M059J (cell line): ENCODE data around the gene NR5A1. TPM values are rescaled to one million over a fixed set of nuclear protein-coding genes. Genes with fewer than 3 reads are reported as not detected.

ENCODE experiments used
- DNase-seq: peaks from one replicate; pipeline ENCODE4 v3.0.0-alpha.2; 2012; ENCODE audit warnings: low read depth
- total RNA-seq: library from RNA; depleted of rRNA; stranded (reverse); fragments of >200 nt; shearing (Covaris generic); gene quantifications from 2 replicates; pipeline ENCODE4 v1.2.3, GENCODE V29; 2014

Gene NR5A1
- total RNA-seq, 1 experiment from 2014 or later: 0.02 TPM

DNA sequence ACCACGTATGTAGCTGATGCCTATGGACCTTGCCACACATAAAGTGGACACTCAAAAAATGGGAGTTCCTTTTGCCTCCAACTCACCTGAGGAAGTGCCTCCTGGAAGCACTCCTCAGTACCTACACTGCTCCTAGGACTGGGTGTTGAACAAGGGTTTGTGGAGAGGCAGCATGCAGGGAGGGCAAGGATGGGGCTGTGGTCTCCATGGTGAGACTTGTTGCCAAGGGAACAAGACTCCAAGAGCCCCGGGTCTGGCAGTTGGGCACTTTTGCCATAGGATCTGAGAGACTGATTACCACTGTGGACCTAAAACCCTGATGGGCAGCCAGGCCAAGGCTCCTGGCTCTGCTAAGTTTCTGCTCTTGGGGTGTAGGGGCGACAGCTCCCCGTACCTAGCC is 6.9 kb upstream of the NR5A1 start:
- no peak for DNase-seq

DNA sequence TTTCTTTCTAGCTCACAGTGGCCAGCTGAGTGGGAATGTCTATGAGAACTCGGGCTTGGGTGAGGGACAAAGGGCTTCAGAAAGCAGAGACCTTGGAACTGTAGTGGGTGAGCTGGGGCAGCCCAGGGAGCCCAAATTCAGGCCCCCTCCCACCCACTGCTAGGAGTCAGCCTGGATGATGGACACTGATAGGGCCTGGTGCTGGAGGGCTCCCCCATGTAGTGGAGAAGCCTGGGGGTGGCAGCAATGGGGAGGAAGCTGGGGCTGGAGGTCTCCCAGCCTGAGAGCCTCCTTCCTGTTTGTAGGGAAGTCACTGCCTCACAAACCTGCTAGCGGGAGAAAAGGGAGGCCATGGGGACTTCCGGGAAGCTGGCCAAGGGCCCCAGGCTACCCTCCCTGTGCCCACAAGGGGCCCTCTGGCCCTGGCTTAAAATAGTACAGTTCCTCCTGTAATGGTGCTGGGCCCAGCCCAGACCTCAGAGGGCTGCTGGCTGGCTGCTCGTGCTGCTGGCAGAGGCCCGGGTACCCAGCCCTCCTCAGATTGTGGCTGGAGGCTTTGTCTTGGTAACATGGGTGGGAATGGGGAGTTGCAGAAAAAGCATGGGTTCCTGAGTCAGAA is 6.3 kb upstream of the NR5A1 start:
- DNase-seq: peak; percentile 73

DNA sequence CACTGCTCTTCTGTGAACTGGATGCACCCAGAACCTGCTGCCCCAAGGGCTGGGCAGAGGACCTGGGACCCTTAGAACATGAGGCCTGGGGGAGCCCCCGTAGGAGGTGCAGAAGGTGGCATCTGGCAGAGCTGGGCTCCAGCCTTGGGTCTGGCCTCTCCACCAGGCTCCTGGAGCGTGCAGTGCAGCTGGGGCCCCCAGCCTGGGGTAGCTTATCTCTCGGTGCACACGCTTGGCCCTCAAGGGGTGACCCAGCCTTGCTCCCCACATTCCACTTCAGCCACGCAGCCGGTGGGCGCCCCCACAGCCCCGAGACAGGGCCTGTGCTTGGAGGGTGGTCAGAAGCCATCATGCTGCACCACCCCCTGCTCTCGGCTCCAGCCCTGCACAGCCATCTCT is 5.6 kb upstream of the NR5A1 start:
- no peak for DNase-seq

DNA sequence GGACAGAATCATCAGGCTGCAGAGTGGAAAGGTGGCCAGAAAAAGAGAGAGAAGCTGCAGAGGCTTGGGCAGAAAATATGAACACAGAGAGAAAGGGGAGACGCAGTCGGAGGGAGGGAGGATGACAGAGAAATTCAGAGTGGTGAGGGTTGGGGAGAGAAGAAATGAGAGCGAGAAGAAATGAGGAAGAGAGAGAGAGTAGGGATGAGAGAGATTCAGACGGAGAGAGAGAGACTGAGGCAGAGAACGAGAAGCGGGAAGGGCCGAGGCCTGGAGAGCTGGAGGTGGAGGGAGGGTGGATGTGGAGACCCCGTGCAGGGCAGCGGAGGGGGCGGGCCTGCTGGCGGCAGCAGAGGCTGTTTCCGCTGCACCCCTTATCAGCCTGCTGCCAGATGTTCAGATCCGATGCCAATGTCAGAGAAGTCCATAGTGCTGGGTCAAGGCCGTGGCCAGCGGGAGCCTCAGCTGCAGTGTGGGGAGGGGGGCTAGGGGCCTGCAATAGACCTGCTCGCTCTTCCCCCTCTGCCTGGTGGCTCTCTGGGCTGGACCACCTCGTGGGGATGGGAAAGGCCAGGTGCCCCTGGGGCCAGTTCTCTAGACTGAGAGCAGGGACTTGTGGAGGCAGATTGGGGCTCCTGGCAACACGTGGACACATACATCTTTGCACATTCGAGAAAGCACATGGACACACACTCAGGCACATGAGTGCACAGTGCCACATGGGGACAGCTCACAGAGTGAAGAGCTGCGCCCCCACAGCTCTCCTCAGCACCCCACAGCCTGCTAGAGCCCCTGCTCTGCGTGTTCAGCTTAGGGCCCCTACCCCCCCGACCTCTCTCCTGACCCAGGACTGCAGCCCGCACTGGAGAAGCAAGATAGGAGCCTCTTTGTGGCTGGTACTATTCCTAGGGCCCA is 4.9 kb upstream of the NR5A1 start:
- no peak for DNase-seq

DNA sequence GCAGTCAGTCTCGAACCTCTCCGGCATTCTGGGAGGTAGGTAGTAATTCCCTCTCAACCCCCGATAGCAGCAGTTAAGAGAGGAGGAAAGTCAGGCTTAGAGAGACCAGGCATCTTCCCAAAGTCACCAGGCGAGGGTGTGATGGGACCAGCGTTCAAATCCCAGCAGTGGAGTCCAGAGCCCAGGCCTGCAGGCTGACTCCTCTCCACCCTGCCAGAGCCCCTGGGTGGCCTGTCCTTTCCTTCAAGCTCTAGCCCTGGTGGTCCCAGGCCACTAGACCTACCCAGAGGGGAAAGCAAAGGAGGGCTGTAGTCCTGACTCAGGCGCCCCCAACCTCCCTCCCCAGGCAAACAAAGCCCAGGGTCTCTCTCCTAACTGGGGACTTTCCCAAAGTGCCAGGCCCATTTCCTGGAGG is 4.2 kb upstream of the NR5A1 start:
- peak; percentile 41 for DNase-seq

DNA sequence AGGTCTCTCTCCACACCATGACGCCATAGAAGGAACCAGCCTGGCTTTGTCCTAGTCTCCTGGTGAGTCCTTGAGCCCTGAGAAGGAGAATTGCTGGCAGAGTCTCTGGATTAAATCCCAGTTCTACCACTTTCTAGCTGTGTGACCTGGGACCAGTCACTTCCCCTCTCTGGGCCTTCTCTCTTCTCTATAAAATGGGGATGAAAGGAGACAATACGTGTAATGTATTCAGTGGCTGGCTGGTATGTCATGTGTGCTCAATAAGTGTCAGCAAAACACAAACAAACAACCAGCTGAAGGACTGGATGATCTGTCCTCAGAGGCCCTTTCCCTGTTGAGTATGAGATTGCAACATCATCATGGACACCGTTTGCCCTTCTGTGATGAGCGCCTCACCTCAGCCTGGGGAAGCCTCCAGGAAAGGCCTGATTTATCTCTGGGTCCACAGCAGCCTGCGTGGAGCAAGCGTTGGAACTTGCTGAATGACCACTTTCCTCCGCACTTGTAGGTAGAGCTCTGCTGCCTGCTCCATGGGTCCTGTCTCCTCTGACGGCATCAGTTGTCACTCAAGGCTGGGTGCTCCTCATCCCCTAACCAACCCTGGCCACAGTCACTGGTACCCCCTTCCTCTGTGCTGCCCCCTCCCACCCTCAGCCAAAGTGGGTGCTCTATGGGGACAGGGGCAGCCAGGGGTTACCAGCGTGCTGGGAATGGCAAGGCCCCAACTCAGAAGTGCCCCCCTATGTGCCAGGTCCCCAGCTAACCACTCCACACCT is 3.6 kb upstream of the NR5A1 start:
- DNase-seq: peak; percentile 46

DNA sequence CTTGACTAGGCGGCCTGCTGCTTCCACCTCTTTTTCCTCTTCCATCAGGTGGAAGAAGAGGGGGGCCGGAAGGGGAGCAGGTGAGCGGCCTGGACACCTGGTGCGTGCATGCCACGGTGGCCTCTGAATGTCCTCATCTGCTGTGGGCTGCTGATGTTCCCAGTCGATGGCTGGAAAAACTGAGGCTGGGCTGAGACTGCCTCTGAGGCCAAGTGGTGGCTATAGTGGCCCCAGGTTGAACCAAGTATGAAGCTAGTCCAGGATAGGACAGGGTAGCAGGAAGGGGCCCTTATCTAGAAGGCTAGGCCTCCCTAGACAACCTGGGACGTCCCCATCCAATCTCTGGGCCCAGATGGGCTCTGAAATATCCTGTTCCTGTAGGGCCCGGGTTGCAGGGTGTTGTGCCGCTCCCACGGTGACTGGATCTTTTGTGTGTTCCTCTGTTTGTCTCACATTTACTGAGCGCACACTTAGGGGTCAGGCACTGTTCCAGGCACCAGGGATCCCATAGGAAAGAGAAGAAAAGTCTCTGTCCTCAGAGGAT is 753 bp upstream of the NR5A1 start:
- no peak for DNase-seq

DNA sequence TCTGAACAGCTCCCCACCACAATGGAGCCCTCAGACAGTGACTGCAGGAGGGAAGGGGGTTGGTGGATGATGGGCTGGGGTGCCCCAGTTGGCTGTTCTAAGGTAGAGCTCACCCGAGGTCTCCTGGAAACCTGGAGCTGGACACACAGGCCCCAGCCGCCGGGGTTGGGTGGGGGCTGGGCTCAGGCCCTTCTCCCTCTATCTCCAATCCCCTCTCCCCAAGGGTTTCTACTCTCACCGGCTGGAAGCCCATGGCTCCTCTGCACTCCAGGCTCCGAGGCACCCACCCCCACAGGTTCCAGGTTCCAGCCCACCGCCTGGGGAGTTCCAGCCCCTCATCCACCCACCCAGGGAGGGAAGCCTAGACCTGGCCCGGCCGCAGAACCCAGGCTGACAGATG is 766 bp downstream of the NR5A1 start:
- no peak for DNase-seq

DNA sequence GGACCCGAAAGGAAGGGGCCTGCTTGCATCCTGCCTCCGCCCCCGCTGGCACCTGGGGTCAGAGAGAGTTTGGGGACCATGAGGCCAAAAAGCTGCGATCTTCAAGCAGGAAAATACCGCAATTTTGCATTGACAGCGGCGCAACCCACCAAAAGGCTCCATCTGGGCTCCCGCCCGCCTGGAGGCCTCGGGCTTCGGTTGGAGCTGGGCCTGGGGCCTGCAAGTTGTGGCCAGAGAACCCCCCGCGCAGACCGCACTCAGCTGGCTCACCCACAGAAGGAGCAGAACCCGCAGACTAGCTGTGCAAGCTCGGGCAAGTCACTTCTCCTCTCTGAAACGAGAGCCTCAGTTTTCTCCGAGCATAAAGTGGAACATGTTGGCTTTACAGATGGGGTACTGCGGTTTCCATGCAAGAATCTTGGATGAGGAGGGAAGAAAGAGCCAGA is 1.3 kb downstream of the NR5A1 start:
- no peak for DNase-seq

DNA sequence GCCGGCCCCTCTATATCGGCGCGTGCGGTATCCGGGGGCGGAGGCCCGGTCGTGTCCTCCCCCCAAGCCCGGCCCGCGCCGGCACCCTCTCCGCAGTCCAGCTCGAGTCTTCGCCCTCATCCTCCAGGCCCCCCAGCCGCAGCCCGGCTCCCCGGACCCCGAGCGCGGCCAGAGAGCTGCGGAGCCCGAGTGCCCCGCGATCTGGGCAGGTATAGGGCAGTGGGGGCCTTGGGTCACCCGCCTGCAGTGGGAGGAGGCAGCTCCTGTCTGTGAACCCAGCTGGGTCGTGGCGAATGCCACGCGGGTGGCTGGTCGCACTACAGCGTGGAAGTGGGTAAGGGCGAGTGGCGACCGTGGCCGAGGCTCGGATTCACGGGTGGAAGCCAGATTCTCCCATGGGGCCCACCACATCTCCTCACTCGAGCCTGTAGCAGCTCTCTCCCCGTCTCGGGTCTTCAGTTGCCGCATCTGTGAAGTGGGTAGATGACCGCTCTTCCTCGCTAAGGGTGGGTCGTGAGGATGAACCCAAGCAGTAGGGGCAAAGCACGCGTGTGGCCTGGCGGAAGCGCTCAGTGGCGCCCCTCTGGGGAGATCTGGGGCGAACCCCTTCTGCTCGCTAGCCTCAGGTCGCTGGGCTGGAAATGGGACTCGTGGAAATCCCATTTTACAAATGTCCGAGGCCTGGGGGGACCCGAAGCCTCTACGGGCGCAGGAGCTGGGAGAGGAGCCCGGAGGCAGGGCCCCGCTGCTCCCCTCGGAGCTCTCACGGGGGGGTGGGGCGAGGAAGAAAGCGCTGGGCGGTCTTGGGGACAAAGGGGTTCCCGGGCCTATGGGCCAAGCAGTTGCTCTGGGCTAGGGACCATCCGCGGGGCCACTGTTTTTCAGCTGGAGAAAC is 1.9 kb downstream of the NR5A1 start:
- no peak for DNase-seq

DNA sequence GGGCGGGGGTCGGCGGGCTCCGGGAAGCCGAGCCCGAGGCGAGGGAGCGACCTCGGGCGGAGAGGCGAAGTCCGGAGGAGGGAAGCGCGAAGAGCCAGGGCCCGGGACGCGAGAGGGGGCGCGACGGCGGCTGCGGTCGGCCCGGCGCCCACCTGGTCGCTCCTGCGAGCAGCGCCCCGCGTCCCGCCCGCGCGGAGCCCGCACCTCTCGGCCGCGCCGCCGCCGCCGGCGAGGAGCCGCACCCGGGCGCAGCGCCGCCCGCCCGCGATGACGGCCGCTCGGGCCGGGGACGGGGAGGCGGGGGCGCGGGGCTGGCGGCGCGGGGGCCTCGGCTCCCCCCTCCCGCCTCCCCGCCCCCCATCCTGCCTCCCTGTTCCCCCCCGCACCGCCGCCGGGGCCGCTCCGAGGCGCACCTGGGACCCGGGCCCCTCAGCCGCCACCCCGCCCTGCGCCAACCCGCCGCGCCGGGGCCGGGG is 2.6 kb downstream of the NR5A1 start:
- DNase-seq: no peak

DNA sequence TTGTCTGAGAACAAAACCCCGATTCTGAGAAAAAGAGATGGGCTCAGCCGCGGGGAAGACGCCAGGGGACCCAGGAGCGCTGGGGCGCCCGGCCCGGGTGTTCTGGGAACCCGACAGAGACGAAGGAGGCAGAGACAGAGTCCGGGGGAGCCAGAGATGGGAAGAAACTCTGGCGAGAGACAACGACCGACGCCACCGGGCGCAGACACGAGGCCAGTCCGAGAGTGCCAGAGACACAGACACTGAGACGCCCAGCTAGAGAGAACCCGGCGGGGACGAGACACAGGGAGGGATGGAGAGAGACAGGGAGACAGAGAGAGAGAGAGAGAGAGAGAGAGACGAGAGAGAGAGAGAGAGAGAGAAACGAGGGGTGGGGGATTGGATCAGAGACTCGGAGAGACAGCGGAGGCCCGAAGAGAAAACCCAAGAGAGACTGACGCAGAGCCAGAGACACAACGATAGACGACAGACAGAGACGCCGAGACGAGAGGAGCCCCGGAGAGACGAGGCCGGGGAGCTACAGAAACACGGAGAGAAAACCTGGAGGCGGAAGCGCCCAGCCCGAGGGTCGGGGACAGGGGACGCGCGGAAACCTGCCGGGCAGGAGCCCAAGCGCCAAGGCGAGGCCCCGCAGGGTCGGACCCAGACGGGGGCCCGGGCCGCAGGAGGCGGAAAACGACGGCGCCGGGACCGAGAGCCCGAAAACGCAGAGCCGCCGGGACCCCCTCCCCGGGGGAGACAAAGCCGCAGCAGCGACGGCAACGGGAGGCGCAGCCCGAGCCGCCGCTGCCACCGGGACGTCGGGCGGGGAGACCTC is 3.3 kb downstream of the NR5A1 start:
- DNase-seq: no peak

DNA sequence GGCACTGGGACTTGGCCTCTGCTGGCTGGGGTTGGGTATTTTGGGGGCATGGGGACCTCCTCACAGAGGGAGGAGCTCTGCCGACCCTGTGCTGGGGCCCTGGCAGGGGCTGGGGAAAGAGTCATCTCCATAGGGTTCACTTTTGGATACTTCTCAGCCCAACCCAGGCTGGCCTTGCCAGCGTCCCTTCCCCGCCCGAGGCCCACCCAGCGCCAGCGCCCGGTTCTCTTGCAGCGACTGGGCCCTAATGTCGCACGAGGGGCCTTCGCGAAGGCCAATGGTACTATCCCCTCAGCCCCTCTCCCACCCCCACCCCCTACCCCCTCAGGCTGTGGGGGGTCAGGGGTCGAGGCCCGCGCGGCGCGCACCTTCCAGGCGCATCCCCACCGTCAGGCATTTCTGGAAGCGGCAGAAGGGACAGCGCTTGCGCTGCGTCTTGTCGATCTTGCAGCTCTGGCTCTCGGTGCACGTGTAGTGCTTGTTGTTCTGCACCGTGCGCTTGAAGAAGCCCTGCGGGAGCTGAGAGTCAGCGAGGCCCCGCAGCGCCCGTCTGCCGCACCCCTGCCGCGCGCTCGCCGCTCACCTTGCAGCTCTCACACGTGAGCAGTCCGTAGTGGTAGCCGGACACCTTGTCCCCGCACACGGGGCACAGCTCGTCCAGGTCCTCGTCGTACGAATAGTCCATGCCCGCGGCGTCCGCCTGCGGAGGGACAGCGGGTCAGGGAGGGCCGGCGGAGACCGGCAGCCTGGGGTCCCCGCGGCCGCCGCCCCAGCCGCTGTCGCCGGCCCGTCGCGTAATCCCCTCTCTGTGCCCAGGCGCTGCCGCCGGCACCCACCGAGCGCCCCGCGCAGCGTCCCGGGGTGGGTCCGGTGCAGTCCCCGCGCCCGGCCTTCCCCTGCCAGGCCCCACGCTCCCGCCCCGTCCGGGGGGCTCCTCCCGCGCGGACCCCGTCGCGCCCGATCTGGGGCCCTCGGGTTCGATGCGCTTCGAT is 4.2 kb downstream of the NR5A1 start:
- DNase-seq: no peak

DNA sequence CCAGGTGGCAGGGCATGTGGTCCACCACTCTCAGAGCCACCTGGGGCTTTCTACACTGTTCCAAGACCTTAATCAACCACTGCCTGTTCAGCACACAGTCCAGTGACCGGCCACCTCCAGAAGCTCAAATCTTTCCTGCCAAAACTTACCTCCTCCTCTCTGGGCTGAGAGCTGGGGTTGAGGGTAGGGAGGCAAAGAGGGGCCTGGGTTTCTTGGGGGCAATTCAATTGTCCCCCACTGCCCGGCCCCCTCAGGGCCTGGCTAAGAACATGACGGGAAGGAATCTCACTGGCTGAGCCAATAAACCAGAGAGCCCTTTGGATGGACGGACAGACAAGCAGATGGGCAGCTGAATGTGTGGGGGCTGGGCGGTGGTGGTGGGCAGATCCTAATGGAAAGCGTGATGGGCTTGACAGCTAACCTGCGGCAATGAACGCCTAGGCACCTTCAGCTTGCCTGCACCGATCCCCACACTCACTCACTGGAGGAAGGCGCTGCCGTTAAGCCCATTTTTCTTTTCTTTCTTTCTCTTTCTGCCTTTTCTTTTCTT is 5.4 kb downstream of the NR5A1 start:
- no peak for DNase-seq

DNA sequence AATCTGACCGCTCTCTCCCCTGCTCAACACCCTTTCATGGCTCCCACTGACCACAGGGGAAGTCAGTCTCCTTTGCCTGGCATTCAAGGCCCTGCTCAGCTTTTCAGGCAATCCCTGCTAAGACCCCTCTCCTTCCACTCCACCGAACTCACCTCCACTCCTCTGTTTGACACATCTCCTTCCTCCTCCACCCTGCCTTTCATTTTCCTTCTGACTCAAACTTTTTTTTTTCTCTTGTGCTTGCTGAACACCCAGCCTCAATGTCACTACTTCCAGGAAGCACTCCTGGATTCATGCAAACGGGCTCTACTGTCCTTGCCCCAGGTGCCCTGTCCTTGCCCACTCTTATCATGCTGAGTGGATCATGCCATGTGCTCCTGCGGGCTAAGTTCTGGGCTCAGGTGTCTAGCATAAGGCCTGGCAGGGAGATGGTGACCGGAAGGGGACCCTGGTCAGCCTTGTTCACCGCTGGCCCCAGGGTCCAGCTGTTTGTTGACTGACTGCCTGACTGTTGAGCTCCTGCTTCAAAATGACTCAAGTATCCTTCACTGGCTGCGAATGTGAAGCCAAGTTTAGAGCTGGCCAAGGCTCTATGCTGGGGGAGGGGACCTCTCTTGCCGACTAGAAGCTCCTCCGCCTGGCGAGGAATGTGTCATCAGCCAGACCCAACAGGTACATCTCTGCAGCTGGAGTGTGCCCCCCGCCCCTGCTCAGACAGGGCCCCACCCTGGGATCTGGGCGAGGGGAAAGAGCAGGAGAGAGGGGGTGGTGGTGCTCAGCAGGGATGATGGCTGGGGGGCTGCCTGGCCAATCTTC is 6.2 kb downstream of the NR5A1 start:
- peak; percentile 41 for DNase-seq

DNA sequence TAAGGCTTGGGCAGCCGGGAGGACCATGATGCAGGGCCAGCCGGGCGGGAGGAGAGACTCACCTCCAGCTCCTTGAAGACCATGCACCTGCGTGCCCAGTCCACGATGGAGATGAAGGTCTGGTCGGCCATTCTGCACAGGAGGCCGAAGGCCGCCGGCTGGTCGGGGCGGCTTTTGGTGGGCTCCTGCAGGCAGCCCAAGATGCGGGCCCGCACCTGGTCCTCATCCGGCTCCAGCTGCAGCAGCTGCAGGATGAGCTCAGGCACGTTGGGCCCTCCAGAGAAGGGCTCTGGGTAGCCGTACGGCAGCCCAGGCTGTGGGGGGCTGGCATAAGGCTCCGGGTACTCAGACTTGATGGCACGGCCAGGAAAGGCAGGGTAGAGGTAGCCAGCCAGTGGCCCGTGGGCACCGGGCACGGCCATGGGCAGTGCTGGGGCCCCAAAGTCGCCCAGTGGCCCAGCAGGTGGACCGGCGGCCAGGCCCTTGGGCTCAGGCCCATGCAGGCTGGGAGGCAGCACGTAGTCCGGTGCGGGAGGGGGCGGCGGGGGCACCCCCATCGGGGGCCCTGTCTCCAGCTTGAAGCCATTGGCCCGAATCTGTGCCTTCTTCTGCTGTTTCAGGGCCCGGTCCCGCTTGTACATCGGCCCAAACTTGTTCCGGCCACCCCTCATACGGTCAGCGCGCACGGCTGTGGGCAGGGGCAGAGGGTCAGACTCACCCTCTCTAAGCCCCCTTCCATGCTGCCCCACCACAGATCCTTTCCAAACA is 7.0 kb downstream of the NR5A1 start:
- DNase-seq: no peak

DNA sequence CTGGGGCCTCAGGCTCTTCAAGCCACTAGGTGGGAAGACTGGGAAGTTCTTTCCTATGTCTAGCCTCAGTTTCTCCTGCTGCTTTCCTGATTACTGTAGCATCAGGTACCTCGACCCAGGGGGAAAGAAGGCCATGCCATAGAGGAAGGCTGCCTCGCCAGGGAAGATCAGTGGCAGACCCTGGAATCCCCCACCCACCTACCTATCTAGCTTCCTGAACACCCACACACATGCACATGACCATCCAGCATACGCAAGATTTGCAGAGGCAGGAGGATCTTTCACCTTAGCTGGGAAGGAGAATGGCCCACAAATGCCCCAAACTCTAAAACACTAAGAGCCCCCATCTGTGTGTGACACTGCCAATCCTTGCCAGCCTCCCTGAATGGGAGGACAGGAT is 8.0 kb downstream of the NR5A1 start:
- DNase-seq: no peak
